C4-2B (cell line): ENCODE data around the gene NCAPD3.

Experiments used
- ZFX ChIP-seq: fragments of 450-650 bp; IDR thresholded peaks from 2 replicates; pipeline ENCODE4 v1.6.1; 2017
- TF ChIP-seq, protein P1 (sequence below): fragments of 450-650 bp; conservative IDR thresholded peaks from 2 replicates; pipeline ENCODE4 v1.5.1; 2017; ENCODE audit warnings: mild to moderate bottlenecking

DNA sequence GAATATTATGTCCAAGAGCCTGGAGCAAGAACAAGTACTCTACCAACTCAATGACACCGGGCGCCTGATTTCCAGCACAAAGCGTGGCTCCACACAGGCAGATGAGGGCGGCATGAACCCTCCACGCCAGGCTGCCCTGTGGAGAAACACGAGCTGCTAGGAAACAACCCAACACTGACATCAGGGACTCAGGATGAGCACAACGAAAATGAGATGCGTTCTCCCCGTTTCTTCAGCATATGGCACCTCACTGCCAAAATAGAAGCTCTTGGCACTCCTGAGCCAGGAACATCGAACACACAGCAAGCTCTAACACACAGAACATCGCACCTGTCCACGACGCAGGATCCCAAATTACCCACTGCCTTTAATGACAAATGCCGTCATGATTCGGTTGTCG, 68.3 kb downstream of the NCAPD3 start:
- TF ChIP-seq, protein P1, sequence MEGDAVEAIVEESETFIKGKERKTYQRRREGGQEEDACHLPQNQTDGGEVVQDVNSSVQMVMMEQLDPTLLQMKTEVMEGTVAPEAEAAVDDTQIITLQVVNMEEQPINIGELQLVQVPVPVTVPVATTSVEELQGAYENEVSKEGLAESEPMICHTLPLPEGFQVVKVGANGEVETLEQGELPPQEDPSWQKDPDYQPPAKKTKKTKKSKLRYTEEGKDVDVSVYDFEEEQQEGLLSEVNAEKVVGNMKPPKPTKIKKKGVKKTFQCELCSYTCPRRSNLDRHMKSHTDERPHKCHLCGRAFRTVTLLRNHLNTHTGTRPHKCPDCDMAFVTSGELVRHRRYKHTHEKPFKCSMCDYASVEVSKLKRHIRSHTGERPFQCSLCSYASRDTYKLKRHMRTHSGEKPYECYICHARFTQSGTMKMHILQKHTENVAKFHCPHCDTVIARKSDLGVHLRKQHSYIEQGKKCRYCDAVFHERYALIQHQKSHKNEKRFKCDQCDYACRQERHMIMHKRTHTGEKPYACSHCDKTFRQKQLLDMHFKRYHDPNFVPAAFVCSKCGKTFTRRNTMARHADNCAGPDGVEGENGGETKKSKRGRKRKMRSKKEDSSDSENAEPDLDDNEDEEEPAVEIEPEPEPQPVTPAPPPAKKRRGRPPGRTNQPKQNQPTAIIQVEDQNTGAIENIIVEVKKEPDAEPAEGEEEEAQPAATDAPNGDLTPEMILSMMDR: no peak
- no peak for TF ChIP-seq ZFX
